ENCODE measurements around the gene TRIOBP.

GRCh38 chr22:37672206-37672919, 24.5 kb upstream of the TRIOBP start:
- no peak for TF ChIP-seq CTCF (IDR thresholded peaks at IDR 0.05)
- no peak for TF ChIP-seq POLR2A (IDR thresholded peaks at IDR 0.05)

Data from suprapubic skin (tissue), 3 donors.